Measurements from ENCODE around the gene ABL1.

Gene ABL1

DNA sequence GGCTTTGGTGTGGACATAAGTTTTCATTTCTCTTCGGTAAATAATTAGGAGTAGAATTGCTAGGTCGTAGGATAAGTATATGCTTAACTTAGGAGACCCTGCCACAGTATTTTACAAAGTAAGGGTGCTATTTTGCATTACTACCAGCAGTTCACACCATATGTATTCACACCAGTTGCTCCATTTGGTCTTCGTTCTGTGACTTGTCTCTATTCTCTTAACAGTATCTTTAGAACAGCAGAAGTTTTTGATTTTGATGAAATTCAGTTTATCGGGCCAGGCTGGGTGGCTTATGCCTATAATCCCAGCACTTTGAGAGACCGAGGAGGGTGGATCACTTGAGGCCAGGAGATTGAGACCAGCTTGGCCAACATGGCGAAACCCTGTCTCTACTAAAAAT lies 17.1 kb upstream of the ABL1 start:
- Histone ChIP-seq H3K79me2 (ENCODE audit: insufficient read depth, low read length) (no peaks in the 10 kb centered on the region), H3K4me2 (ENCODE audit: low read length) (no peak overlapping the region), H3K27me3 (ENCODE audit: insufficient read depth, low read length) (no peaks in the 10 kb centered on the region), H3K27ac (ENCODE audit: low read depth, low read length, poor library complexity, severe bottlenecking) (no peak overlapping the region), H2AFZ (ENCODE audit: low read length) (no peak overlapping the region), H3K9ac (ENCODE audit: low read length) (no peak overlapping the region), H3K4me3 (ENCODE audit: low read depth, low read length, poor library complexity, severe bottlenecking) (no peak overlapping the region), H3K4me1 (ENCODE audit: insufficient read depth, low read length, severe bottlenecking) (no peaks in the 10 kb centered on the region), H3K36me3 (ENCODE audit: insufficient read depth, low read length) (no peaks in the 10 kb centered on the region; the same call in 1 of the 2 replicates), H3F3A (ENCODE audit: insufficient read depth, low read length) (no peaks in the 10 kb centered on the region), H3K9me2 (ENCODE audit: low read depth, low read length) (no peaks in the 10 kb centered on the region), H4K20me1 (ENCODE audit: insufficient read depth, low read length) (no peaks in the 10 kb centered on the region), H3K9me3 (ENCODE audit: low read length) (no peaks in the 10 kb centered on the region; the same call in 1 of the 2 replicates)
- TF ChIP-seq CTCF (IDR thresholded peaks at IDR 0.05; ENCODE audit: low read length) (no peak), EZH2 (IDR thresholded peaks at IDR 0.05; ENCODE audit: borderline replicate concordance, low read length) (no peak)

DNA sequence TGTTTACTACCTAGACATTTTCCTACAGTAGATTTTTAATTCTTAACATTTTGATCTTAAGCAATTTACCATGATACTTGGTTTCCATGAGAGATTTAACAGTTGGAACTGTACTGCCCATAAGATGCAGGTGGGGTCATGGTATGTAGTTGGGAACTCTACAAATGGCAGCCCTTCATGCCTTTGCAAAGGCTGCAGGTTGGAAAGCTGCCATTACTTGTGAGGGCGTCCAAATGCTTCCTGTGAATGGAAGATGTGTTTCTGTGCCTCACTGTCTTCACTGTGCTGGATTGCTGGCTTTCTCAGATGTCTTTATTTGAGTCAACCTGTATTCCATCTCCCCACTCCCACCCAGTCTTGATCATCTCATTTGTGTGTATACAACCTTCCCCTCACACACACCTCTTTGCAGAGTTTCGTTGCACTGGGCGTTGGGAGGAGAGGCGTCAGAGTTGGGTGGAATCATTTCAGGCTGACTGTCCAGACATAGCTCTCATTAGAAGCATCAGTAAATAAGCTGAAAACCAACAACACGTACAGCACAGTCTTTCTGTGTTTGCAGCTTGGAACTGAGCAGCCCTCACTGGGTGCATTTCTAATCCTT lies 14.8 kb upstream of the ABL1 start:
- Histone ChIP-seq H3K9me3 (ENCODE audit: low read length) (no peaks in the 10 kb centered on the region; the same call in 1 of the 2 replicates), H3K4me2 (ENCODE audit: low read length) (no peak overlapping the region), H2AFZ (ENCODE audit: low read length) (no peak overlapping the region), H3K9me2 (ENCODE audit: low read depth, low read length) (no peaks in the 10 kb centered on the region), H3K27me3 (ENCODE audit: insufficient read depth, low read length) (no peaks in the 10 kb centered on the region), H3F3A (ENCODE audit: insufficient read depth, low read length) (no peaks in the 10 kb centered on the region), H3K79me2 (ENCODE audit: insufficient read depth, low read length) (no peaks in the 10 kb centered on the region), H3K36me3 (ENCODE audit: insufficient read depth, low read length) (no peaks in the 10 kb centered on the region; the same call in 1 of the 2 replicates), H4K20me1 (ENCODE audit: insufficient read depth, low read length) (no peaks in the 10 kb centered on the region), H3K9ac (ENCODE audit: low read length) (no peak overlapping the region), H3K4me3 (ENCODE audit: low read depth, low read length, poor library complexity, severe bottlenecking) (no peak overlapping the region), H3K27ac (ENCODE audit: low read depth, low read length, poor library complexity, severe bottlenecking) (no peak overlapping the region), H3K4me1 (ENCODE audit: insufficient read depth, low read length, severe bottlenecking) (no peaks in the 10 kb centered on the region)
- TF ChIP-seq CTCF (IDR thresholded peaks at IDR 0.05; ENCODE audit: low read length): no peak
- no peak for TF ChIP-seq EZH2 (IDR thresholded peaks at IDR 0.05; ENCODE audit: borderline replicate concordance, low read length)

- Histone ChIP-seq H3K4me3 (ENCODE audit: low read depth, low read length, poor library complexity, severe bottlenecking) (no peak overlapping the region), H3K9me3 (ENCODE audit: low read length) (peaks cover 1% of the 10 kb centered on the region), H4K20me1 (ENCODE audit: insufficient read depth, low read length) (no peaks in the 10 kb centered on the region), H3K9ac (ENCODE audit: low read length) (no peak overlapping the region), H3K79me2 (ENCODE audit: insufficient read depth, low read length) (no peaks in the 10 kb centered on the region), H3K9me2 (ENCODE audit: low read depth, low read length) (no peaks in the 10 kb centered on the region), H3K4me2 (ENCODE audit: low read length) (no peak overlapping the region), H2AFZ (ENCODE audit: low read length) (no peak overlapping the region), H3K27me3 (ENCODE audit: insufficient read depth, low read length) (no peaks in the 10 kb centered on the region), H3K4me1 (ENCODE audit: insufficient read depth, low read length, severe bottlenecking) (no peaks in the 10 kb centered on the region), H3K36me3 (ENCODE audit: insufficient read depth, low read length) (no peaks in the 10 kb centered on the region), H3K27ac (ENCODE audit: low read depth, low read length, poor library complexity, severe bottlenecking) (no peak overlapping the region), H3F3A (ENCODE audit: insufficient read depth, low read length) (no peaks in the 10 kb centered on the region)
- TF ChIP-seq EZH2 (IDR thresholded peaks at IDR 0.05; ENCODE audit: borderline replicate concordance, low read length) (no peak), CTCF (IDR thresholded peaks at IDR 0.05; ENCODE audit: low read length) (no peak)
These were observed 11.6 kb upstream of the ABL1 start for GRCh38 chr9:130823435-130823834.

All from OCI-LY1 (cell line).